ENCODE data around the gene PLAAT2.

DNA sequence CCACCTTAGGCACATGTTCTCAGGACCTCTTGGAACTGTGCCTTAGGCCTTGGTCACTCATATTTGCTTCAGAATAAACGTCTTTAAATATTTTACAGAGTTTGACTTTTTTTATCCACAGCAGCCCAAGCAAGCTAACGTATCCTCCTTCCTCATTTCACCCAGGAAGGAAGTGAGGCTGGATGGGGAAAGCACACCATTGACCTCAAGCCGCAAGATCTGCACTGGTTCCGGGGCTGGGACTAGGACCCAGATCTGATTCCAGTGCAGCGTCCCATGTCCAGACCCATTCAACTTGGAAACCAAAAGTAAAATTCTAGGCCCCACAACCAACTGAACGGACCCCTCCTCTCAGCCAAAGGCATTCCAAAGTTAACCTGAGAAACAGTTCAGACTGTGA is 59.7 kb downstream of the PLAAT2 start:
- TF ChIP-seq, protein P1, sequence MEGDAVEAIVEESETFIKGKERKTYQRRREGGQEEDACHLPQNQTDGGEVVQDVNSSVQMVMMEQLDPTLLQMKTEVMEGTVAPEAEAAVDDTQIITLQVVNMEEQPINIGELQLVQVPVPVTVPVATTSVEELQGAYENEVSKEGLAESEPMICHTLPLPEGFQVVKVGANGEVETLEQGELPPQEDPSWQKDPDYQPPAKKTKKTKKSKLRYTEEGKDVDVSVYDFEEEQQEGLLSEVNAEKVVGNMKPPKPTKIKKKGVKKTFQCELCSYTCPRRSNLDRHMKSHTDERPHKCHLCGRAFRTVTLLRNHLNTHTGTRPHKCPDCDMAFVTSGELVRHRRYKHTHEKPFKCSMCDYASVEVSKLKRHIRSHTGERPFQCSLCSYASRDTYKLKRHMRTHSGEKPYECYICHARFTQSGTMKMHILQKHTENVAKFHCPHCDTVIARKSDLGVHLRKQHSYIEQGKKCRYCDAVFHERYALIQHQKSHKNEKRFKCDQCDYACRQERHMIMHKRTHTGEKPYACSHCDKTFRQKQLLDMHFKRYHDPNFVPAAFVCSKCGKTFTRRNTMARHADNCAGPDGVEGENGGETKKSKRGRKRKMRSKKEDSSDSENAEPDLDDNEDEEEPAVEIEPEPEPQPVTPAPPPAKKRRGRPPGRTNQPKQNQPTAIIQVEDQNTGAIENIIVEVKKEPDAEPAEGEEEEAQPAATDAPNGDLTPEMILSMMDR (IDR thresholded peaks at IDR 0.05), result no peak
- TF ChIP-seq POLR2AphosphoS5 (IDR thresholded peaks at IDR 0.05), result no peak

Measured in prostate gland (tissue), 2 donors.